OCI-LY1 (cell line): ENCODE results near the gene CEP95.

ENCODE experiments used
- CTCF ChIP-seq: fragments of 200-600 bp; sonication (generic), shearing (Covaris generic); IDR thresholded peaks from 2 replicates; pipeline ENCODE4 v1.5.1; 2017; ENCODE audit warnings: mild to moderate bottlenecking, antibody characterized with exemption, low read length, moderate library complexity, mixed read lengths
- EZH2 ChIP-seq: fragments of 200-600 bp; sonication (generic), shearing (Covaris generic); IDR thresholded peaks from 2 replicates; pipeline ENCODE4 v1.8.0; 2017; ENCODE audit warnings: borderline replicate concordance, mixed run types, mild to moderate bottlenecking, antibody characterized with exemption, low read length, moderate library complexity, mixed read lengths

DNA sequence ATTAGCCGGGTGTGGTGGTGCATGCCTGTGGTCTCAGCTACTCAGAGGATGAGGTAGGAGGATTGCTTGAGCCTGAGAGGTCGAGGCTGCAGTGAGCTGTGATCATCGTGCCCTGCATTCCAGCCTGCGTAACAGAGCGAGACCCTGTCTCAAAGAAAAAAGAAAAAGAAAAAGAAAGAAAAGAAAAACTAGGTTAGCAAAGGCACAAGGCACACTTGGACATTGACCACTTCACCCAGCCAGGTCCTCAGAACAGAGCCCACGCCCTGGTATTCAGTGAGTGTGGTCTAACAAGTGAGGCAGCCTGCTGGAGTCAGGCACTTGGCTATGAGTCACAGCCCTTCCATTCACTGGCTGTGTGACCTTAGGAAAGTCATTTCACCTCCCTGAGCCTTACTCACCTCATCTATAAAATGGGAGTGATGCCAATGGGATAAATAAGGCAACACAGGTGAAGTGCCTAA, 47.5 kb upstream of the CEP95 start:
- TF ChIP-seq CTCF: no peak
- no peak for TF ChIP-seq EZH2
